GM18867 (cell line): ENCODE measurements around the gene MAST4.

Experiments used
- ATAC-seq: cut with Tn5 transposase; IDR thresholded peaks from one replicate; pipeline ENCODE4 v1.9.1; 2021; ENCODE audit warnings: mild to moderate bottlenecking, moderate library complexity; ENCODE audit not compliant: unreplicated experiment

MAST4 gene

DNA sequence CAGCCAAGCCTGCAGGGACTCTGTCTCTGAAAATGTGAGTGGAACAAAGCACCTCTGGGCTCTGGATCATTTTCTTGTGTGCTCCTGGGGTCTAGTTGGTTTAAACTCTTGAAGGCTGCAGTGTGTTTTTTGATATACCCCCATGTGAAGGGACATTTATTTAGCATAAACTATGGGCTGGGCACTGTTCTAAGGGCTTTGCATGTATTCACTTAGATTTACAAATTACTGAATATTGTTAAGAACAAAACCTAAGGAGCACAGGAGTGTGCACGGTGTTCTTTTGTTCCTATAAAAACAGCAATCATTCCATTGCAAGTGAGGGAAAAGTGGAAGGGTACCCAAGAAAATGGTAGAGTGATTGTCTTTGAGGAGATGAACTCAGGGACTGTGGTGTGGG, 620.4 kb downstream of the MAST4 start:
- no peak for ATAC-seq
